GM12878 (cell line): ENCODE results near the gene IL1RL1. TPM values are rescaled to one million over a fixed set of nuclear protein-coding genes. Genes with fewer than 3 reads are reported as not detected.
A peak's percentile ranks its signal among the peaks of the same experiment; 100 is the strongest.

Experiments used
- ASH2L ChIP-seq: fragments of 300-600, 200-600 bp; sonication (generic); IDR thresholded peaks from 2 replicates; pipeline ENCODE4 v1.6.1; 2017; ENCODE audit warnings: low read depth, mild to moderate bottlenecking, borderline replicate concordance
- BACH1 ChIP-seq: fragments of 450-650 bp; IDR thresholded peaks from 2 replicates; pipeline ENCODE4 v1.6.1; 2017; ENCODE audit warnings: mild to moderate bottlenecking, borderline replicate concordance
- CBX3 ChIP-seq: fragments of 200-600 bp; sonication (generic); IDR thresholded peaks from 2 replicates; pipeline ENCODE4 v1.6.1; 2016; ENCODE audit warnings: low read depth, borderline replicate concordance
- CBX5 ChIP-seq: sonication (generic); IDR thresholded peaks from 2 replicates; pipeline ENCODE4 v1.6.1; 2016; ENCODE audit warnings: low read depth, moderate library complexity, mild to moderate bottlenecking, inconsistent platforms
- CEBPB ChIP-seq, 2 experiments: fragments of 150-350 bp in 1 of 2; IDR thresholded peaks; 2 replicates each; pipeline ENCODE4 v1.6.1; 2012 to 2014; ENCODE audit warnings: low read depth in 2 of 2, low read length in 2 of 2, borderline replicate concordance in 1 of 2, inconsistent platforms in 1 of 2
- CHD1 ChIP-seq: IDR thresholded peaks from 2 replicates; pipeline ENCODE4 v1.6.1; 2012; ENCODE audit warnings: low read depth, low read length, improper control_type of control experiment
- DPF2 ChIP-seq: fragments of 450-650 bp; IDR thresholded peaks from 2 replicates; pipeline ENCODE4 v1.6.1; 2017; ENCODE audit warnings: mild to moderate bottlenecking
- EP300 ChIP-seq, 2 experiments: fragments of 150-350 bp in 1 of 2; IDR thresholded peaks; 2 replicates each; pipeline ENCODE4 v1.6.1; 2011 to 2012; ENCODE audit warnings: low read depth in 2 of 2, low read length in 2 of 2, borderline replicate concordance in 1 of 2, improper control_type of control experiment in 1 of 2, inconsistent platforms in 1 of 2; ENCODE audit not compliant: control insufficient read depth in 1 of 2
- ESRRA ChIP-seq: IDR thresholded peaks from 2 replicates; pipeline ENCODE4 v1.6.1; 2012; ENCODE audit warnings: mild to moderate bottlenecking, low read length, improper control_type of control experiment
- FOS ChIP-seq: IDR thresholded peaks from 3 replicates; pipeline ENCODE4 v1.6.1; 2011; ENCODE audit warnings: borderline replicate concordance; ENCODE audit not compliant: insufficient read length; ENCODE audit errors: extremely low read depth
- HDAC2 ChIP-seq: fragments of 200-600 bp; sonication (generic); IDR thresholded peaks from 2 replicates; pipeline ENCODE4 v1.6.1; 2017
- HDAC6 ChIP-seq: fragments of 200-600 bp; sonication (generic); IDR thresholded peaks from one replicate; pipeline ENCODE4 v1.8.0; 2017; ENCODE audit warnings: antibody characterized with exemption; ENCODE audit not compliant: unreplicated experiment
- JUND ChIP-seq: IDR thresholded peaks from 2 replicates; pipeline ENCODE4 v1.6.1; 2012; ENCODE audit warnings: low read depth, mild to moderate bottlenecking, low read length, improper control_type of control experiment, moderate library complexity
- MEF2B ChIP-seq: fragments of 450-650 bp; IDR thresholded peaks from 2 replicates; pipeline ENCODE4 v1.6.1; 2018; ENCODE audit warnings: mild to moderate bottlenecking, moderate library complexity; ENCODE audit not compliant: partially characterized antibody, poor library complexity, severe bottlenecking
- MTA2 ChIP-seq: fragments of 450-650 bp; IDR thresholded peaks from 2 replicates; pipeline ENCODE4 v1.6.1; 2016; ENCODE audit warnings: low read depth, mild to moderate bottlenecking, moderate library complexity
- NFYA ChIP-seq: IDR thresholded peaks from 2 replicates; pipeline ENCODE4 v1.6.1; 2011; ENCODE audit warnings: low read depth, mild to moderate bottlenecking, low read length, improper control_type of control experiment, borderline replicate concordance
- NR2C2 ChIP-seq: IDR thresholded peaks from 2 replicates; pipeline ENCODE4 v1.6.1; 2011; ENCODE audit warnings: borderline replicate concordance, low read depth; ENCODE audit not compliant: control insufficient read depth, insufficient read length
- NR2F1 ChIP-seq: fragments of 450-650 bp; conservative IDR thresholded peaks from 2 replicates; pipeline ENCODE4 v1.6.1; 2017; ENCODE audit warnings: mild to moderate bottlenecking
- PML ChIP-seq: IDR thresholded peaks from 2 replicates; pipeline ENCODE4 v1.6.1; 2012; ENCODE audit warnings: low read length, inconsistent platforms
- PRDM15 ChIP-seq: fragments of 450-650 bp; formaldehyde crosslinking; IDR thresholded peaks from 2 replicates; pipeline ENCODE4 v1.4.0; 2020; ENCODE audit warnings: mild to moderate bottlenecking, moderate library complexity
- RAD51 ChIP-seq: fragments of 450-650 bp; IDR thresholded peaks from 2 replicates; pipeline ENCODE4 v1.6.1; 2016; ENCODE audit warnings: moderate library complexity, mild to moderate bottlenecking, inconsistent platforms
- RELA ChIP-seq: fragments of 450-650 bp; IDR thresholded peaks from 2 replicates; pipeline ENCODE4 v1.8.0; 2014; ENCODE audit warnings: borderline replicate concordance; ENCODE audit not compliant: partially characterized antibody
- RFX5 ChIP-seq: IDR thresholded peaks from 2 replicates; pipeline ENCODE4 v1.6.1; 2011; ENCODE audit warnings: low read depth, low read length, improper control_type of control experiment
- SREBF2 ChIP-seq: IDR thresholded peaks from 2 replicates; pipeline ENCODE4 v1.6.1; 2012; ENCODE audit warnings: mild to moderate bottlenecking, low read length
- polyA plus RNA-seq, 11 experiments: library from polyadenylated mRNA; depleted of rRNA in 4 of 11; unstranded in 6 of 11; stranded (reverse) in 5 of 11; fragments of >200 nt; fragmentation: Nextera tagmentation in 4 of 11; fragmentation: Illumina TruSeq in 1 of 11; extraction: Ambion mirVana in 4 of 11; extraction: Trizol in 1 of 11; gene quantifications; 1 replicate in 1 of 11; 2 replicates in 10 of 11; pipeline versions ENCODE4 v1.2.1 to v1.2.3, GENCODE V29; 2011 to 2016; ENCODE audit warnings: inconsistent platforms in 2 of 11, missing spikeins in 2 of 11, low read depth in 1 of 11
- total RNA-seq, 4 experiments: library from RNA; depleted of rRNA in 3 of 4; stranded (reverse); fragments of >200 nt in 3 of 4; fragmentation: Illumina TruSeq in 1 of 4; extraction: Trizol in 1 of 4; gene quantifications; 2 replicates each; pipeline versions ENCODE4 v1.2.1 to v1.2.3, GENCODE V29; 2013 to 2021
- TF ChIP-seq, protein P1 (sequence below), 3 experiments: IDR thresholded peaks in 2 of 3; conservative IDR thresholded peaks in 1 of 3; 2 replicates each; pipeline ENCODE4 v1.5.1; 2011; ENCODE audit warnings: low read depth in 3 of 3, low read length in 3 of 3, mild to moderate bottlenecking in 3 of 3, control low read depth in 2 of 3, moderate library complexity in 2 of 3, inconsistent platforms in 1 of 3, mixed read lengths in 1 of 3; ENCODE audit not compliant: control insufficient read depth in 2 of 3, insufficient read depth in 1 of 3; ENCODE audit errors: extremely low read depth in 1 of 3
- TF ChIP-seq, protein P2 (sequence below): IDR thresholded peaks from 2 replicates; pipeline ENCODE4 v1.6.1; 2012; ENCODE audit warnings: low read length, inconsistent platforms

IL1RL1 gene
- total and polyA plus RNA-seq, 10 of the 15 experiments (the other 5 are each of a cell fraction or from before 2014, with no cell fraction given): 0.08 to 0.18 TPM; not detected in 8

DNA sequence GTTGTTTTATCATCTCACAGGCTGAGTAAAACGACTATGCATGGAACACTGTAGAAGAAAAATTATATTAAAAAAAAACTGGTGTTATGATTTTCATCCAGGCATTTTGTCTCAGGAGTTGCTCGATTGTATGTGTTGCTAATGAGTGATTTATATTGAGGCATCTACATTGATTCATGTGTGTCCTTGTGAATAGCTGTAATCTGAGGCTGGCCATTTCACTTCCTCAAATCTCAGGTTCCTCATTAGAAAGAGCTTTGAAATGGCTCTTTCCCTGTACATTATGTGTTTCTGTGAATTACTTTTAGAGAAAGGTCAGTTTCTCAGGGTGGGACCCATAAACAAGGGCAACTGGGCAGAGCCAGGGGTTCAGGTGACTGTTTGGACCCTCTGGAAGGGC is 46.6 kb downstream of the IL1RL1 start (continued):
- TF ChIP-seq, protein P1, sequence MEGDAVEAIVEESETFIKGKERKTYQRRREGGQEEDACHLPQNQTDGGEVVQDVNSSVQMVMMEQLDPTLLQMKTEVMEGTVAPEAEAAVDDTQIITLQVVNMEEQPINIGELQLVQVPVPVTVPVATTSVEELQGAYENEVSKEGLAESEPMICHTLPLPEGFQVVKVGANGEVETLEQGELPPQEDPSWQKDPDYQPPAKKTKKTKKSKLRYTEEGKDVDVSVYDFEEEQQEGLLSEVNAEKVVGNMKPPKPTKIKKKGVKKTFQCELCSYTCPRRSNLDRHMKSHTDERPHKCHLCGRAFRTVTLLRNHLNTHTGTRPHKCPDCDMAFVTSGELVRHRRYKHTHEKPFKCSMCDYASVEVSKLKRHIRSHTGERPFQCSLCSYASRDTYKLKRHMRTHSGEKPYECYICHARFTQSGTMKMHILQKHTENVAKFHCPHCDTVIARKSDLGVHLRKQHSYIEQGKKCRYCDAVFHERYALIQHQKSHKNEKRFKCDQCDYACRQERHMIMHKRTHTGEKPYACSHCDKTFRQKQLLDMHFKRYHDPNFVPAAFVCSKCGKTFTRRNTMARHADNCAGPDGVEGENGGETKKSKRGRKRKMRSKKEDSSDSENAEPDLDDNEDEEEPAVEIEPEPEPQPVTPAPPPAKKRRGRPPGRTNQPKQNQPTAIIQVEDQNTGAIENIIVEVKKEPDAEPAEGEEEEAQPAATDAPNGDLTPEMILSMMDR (IDR thresholded peaks at IDR 0.05 in 2 of 3, conservative IDR thresholded peaks at IDR 0.05 in 1 of 3; ENCODE audit: control insufficient read depth in 2 of 3, extremely low read depth in 1 of 3, insufficient read depth in 1 of 3, low read depth in 3 of 3, low read length in 3 of 3): no peak
- TF ChIP-seq JUND: no peak
- TF ChIP-seq RELA: no peak
- TF ChIP-seq PRDM15 (CRISPR knock-in tag): no peak
- peak; percentile 36; the same call in 1 of the 2 replicates for TF ChIP-seq PML
- no peak for TF ChIP-seq RAD51
- TF ChIP-seq, protein P2, sequence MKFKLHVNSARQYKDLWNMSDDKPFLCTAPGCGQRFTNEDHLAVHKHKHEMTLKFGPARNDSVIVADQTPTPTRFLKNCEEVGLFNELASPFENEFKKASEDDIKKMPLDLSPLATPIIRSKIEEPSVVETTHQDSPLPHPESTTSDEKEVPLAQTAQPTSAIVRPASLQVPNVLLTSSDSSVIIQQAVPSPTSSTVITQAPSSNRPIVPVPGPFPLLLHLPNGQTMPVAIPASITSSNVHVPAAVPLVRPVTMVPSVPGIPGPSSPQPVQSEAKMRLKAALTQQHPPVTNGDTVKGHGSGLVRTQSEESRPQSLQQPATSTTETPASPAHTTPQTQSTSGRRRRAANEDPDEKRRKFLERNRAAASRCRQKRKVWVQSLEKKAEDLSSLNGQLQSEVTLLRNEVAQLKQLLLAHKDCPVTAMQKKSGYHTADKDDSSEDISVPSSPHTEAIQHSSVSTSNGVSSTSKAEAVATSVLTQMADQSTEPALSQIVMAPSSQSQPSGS: peak; percentile 42
- no peak for TF ChIP-seq HDAC6
- peak; percentile 70 for TF ChIP-seq MTA2
- no peak for TF ChIP-seq ASH2L
- TF ChIP-seq FOS: no peak
- no peak for TF ChIP-seq NFYA
- no peak for TF ChIP-seq RFX5
- no peak for TF ChIP-seq NR2C2
- no peak for TF ChIP-seq CBX5
- TF ChIP-seq CBX3: no peak
- TF ChIP-seq EP300 (IDR thresholded peaks at IDR 0.05; ENCODE audit: borderline replicate concordance in 1 of 2, control insufficient read depth in 1 of 2, low read depth in 2 of 2, low read length in 2 of 2): peak in 1 of 2 experiments; percentile 17; a peak in 1 of 4 replicates
- no peak for TF ChIP-seq CHD1
- peak; percentile 50; the same call in 1 of the 2 replicates for TF ChIP-seq NR2F1
- TF ChIP-seq MEF2B: no peak
- TF ChIP-seq BACH1: no peak
- TF ChIP-seq SREBF2: no peak
- TF ChIP-seq CEBPB (IDR thresholded peaks at IDR 0.05; ENCODE audit: borderline replicate concordance in 1 of 2, low read depth in 2 of 2, low read length in 2 of 2): no peak
- no peak for TF ChIP-seq ESRRA
- TF ChIP-seq DPF2: no peak
- TF ChIP-seq HDAC2: no peak
